Measurements from ENCODE around the gene CTSA.

DNA sequence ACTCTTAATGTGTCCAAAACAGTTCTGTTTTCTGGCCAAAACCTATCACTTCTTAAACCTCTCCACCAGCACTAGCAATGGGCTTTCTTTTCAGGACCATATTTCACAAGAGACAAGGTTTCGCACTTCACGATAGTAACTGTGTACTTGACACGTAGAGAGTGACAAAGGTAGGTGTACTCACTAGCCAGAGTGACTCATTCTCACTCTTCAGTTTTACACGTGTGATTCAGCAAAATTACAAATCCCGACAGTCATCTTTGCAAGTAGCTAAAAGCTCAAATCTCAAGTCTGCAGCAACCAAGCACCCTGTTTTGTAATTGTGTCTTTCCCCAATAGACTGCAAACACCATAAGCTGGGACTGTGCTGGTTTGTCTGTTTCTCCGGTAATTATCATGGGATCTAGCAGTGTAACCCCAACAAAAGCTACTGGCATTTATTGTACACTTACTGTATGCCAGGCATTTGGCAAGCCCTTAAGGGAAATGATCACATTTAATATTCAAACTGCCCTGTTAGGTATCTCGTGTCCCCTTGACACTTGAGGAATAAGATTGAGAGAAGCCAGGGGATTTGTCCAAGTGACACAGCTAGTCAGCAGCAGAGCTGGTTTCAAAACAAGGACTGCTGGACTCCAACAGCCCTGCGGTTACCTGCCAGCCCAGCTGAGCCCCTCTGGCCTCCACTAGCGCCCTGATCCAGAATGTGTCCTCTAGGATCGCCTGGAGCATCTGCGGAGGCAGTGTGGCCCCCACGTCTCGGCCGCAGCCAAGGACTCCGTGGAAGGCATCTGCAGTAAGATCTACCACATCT is 53.2 kb downstream of the CTSA start:
- TF ChIP-seq POLR2A (IDR thresholded peaks at IDR 0.05) = no peak
- TF ChIP-seq, protein P1, sequence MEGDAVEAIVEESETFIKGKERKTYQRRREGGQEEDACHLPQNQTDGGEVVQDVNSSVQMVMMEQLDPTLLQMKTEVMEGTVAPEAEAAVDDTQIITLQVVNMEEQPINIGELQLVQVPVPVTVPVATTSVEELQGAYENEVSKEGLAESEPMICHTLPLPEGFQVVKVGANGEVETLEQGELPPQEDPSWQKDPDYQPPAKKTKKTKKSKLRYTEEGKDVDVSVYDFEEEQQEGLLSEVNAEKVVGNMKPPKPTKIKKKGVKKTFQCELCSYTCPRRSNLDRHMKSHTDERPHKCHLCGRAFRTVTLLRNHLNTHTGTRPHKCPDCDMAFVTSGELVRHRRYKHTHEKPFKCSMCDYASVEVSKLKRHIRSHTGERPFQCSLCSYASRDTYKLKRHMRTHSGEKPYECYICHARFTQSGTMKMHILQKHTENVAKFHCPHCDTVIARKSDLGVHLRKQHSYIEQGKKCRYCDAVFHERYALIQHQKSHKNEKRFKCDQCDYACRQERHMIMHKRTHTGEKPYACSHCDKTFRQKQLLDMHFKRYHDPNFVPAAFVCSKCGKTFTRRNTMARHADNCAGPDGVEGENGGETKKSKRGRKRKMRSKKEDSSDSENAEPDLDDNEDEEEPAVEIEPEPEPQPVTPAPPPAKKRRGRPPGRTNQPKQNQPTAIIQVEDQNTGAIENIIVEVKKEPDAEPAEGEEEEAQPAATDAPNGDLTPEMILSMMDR (IDR thresholded peaks at IDR 0.05) = no peak
